GM21367 (cell line): ENCODE results near the gene RIN3.

ENCODE experiments used
- ATAC-seq: cut with Tn5 transposase; IDR thresholded peaks from one replicate; pipeline ENCODE4 v1.9.1; 2021; ENCODE audit not compliant: unreplicated experiment

Gene RIN3

DNA sequence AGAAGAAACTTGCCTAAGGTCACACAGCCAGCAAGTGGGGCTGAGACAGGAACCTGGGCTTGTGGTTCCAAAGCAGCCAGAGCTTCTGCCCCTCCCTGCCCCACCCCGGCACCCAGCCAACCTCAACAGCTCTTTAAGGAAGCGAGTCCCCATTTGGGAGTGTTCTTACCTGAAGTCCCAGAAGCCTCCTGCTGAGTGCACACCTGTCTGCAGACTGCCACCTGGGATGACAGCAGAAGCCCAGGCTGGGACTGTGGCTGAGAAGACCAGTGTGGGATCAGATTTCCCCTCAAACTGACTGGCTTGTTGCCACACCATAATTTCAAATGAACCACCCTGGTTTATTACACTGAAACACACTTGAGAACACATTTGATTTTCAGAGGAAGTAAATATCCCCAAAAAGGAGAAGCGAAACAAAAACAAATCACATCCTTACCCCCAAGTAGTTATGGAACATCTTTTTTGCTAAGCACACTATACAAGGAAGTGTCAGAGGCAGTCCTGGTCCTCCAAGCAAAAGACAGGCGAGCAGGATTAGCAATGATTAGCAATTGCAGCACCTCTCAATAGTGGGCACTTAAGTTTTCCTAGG, 6.3 kb upstream of the RIN3 start:
- ATAC-seq: no peak

DNA sequence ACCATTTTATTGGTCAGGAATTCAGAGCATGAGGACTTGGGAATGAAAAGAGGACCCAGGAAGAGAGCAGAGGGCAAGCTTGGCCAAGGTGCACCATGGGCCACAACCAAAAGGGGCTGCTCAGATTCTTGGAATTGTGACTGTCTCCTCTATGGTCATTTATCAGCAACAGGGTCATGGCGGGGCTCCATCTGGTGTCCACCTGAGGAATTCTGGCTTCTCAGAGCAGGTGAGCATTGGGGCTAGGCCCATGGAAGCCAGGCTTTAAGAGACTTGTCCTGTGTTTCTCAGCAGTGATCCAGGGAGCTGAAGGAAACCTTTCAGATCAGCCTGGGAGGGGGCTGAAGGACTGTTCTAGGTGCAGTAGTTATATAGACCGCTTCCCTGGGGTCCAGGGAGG, 2.6 kb upstream of the RIN3 start:
- ATAC-seq: no peak

DNA sequence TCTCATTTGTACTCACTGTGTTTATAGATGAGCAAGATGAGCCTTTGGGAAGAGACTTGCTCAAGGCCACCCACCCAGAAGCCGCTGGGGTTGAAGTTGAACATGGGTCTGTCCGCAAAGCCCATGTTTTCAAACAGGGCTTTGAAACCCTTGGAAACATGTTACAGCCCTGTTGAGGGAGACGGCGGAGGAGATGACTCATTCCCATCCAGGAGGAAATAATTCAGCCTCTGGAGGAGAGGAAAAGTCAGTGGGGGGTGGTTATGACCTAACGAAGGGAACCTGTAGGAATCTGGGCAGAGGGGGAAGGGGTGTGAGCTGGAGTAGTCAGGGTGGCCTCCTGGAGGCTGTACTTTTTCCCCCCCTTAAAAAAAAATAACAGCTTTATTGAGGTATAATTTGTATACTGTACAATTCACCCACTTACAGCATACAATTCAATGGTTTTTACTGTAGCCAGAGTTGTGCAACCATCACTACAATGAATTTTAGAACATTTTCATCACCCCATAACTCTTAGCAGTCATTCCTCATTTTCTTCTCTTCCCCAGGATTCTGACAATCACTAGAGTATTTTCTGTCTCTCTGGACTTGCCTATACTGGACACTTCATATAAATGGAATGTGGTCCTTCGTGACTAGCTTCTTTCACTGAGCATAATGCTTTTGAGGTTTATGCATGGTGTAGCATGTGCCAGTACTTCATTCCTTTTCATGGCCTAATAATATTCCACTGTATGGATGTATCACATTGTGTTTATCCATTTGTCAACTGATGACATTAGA, 1.9 kb upstream of the RIN3 start:
- no peak for ATAC-seq

DNA sequence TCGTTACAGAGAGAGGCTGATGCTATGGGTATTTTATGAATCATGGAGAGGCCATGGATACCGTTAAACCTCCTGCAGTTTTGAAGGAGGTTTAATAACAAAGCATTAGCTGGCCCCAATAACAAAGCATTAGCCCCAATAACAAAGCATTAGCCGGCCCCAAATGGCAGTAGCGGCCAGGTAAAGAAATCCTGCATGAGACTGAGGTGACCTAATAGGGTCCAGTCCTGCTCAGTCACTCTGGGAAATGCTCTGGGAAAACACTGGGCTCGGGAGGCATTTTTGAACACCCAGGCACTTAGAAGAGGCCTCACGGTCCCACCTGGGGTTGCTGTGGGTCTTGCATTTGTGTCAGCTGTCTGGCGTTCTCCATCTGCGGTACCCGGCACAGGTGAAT, 776 bp upstream of the RIN3 start:
- no peak for ATAC-seq

DNA sequence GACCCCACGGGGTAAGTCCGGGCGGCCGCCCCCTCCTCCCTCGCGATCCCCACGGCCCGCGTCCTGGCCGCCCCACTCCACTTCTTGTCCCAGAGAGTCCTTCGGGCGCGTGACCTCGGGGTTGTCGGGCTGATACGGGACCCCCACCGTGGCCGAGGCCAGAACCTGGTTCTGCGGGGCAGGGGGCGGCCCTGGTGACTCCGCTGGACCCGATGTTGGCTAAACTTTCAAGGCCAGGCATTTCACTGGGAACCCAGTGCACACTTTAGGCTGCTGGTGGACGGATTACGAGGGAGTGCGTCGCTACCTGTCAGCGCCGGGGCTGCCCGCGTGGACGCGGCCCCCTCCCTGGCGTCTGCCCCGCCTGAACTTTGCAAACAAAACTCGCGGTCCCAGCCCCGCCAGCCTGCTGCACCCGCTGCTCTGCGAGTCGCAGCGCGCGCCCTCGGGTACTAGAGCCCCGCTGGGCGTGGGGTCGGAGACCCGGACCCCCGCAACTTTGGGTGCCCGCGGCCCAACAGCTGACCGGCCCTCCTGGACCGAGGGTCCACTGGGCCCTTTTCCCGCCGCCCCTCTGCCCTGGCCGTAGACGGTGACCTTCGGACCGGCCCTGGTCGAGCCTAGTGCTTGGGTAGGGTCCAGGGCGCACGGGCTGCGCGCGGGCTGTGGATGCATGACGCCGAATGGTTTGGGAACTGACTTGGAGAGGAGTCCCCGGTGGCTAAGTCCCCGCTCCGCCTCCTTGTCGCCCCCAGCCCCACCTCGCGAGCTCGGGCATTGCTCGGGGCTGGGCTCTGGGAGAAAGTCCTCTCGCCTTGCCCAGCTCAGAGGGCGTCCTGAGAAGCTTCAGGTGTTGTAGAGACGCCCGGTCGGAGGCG, 624 bp downstream of the RIN3 start:
- ATAC-seq: no peak

DNA sequence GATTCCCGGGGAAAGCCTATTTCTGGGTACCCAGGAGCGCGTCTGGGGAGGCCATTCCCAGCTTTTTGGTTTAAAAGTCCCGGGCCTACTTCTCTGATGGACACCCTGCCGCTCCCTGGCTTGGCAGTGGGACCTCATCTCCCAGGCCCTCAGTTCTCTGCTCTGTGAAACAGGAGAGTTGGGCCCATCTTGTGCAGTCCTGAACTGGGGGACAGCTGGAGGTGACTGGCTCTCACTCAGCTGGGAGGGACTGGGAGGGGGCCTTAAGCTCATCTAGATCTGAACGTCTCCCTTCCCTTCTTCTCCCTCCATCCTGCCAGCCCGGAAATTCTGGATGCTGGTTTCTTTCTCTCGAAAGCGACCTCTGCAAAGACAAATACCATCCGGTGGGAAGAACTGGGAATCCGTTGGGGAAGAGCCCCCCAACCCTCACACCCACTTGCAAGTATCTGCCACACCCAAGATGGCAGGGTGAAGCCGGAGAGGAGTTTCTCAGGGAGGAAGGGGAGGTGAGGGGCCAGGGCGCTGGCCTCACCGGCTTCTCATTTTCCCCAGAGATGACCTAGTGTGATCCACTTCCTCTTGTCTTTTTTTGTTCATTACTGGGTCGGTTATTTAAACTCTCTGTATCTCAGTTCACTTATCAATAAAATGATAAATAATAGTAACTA, 1.4 kb downstream of the RIN3 start:
- no peak for ATAC-seq

DNA sequence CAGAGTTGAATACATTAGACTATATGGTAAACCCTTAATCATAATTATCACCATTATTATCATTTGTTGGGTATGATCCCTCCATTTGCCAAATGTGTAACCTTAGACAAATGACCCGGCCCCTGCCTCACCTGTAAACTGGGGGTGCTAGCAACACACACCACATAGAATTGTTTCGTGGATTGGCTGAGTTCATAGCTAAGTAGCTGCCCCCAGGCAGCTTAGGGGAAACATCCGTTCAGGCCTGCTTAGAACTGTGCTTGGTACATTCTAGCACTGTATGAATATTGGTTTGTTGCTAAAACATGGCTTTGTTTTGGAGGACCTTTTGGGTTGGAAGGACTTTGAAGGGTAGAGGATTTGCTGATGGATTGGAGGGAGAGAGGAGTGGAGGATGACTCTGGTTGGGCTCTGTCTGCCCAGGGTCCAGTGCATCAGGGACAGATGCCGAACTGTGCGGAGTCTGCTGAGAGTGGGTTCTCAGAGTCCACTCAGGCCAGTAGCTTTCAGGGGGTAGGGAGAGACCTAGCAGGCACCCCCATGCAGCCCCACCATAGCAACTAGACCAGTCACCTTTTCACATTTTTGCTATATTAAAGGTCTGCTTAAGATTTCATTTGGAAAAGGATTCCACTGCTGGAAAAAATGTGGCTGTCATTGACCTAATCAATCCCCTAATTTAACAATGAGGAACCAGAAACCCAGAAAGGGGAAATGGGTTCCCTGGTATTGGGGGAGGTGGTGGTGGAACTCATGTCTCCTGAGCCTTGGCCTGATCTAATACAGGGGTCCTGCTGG, 2.2 kb downstream of the RIN3 start:
- no peak for ATAC-seq

DNA sequence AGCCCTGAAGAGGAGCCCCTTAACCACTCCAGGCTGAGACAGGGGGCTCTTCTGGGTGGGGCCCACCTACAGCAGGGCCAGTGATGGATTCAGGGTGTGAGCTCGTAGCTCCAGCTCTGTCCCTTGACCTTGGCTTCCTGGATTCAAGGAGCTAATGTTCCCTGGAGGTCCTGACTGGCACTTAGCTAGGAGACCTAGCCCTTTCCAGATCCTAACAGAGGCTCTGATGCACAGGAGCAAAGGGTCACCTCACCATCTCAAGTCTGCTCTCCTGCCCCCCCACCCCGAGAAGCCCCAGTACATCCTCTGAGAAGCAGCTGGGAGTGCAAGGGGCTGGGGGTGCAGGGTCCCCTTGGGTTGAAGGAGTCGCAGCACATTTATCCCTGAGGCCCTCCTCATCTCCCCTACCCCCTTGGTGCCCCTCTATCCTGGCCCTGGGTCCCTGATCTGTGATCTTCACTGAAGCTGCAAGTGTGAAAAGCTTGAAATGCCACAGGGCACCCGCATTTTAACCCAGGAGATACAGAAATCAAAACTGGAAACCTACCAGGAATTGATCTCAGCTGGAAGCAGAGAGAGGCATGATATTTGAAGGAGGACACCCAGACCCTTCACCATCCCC, 2.9 kb downstream of the RIN3 start:
- no peak for ATAC-seq

DNA sequence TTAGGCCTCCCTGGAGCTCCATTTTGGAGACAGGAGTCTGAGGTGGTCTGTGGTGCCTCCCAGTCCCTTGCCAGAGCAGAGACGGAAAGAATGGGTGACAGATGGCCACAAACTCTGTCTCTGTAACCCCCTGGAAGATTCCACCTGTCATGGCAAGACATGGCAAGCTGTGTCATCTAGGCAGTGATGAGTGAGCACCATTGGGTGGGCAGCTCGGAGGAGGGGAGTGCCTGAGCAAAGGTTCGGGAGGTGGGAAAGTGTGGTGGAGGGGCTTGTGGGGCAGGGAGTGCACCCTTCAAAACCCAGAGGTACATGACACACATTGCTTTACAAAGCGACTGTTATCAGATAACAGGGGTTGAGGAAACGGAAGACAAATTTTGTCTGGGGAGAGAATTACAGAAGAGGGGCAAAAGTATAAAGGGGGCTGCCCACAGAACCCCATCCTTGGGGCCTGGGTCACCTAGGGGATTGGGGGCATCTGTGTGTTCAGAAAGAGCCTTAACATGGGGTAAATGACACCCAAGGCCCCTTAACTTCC, 3.5 kb downstream of the RIN3 start:
- no peak for ATAC-seq

DNA sequence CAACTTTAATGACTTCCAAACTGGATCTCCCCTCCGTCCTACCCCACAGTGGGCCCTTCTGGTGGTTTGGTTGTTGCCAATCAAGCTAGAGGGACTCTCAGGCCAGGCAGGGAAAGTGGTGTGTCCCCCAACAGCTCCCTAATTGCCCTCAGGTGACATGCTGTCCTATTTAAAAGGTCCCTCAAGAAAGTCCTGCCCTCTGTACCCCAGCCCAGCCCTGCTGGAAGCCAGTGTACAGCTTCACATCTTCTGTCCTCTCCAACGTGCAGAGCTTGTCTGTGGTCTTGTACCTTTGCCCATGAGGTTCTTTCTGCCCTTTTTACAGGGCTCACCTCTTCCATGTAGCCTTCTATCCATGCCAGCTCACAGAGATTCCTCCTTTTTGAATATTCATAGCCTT, 4.2 kb downstream of the RIN3 start:
- no peak for ATAC-seq

DNA sequence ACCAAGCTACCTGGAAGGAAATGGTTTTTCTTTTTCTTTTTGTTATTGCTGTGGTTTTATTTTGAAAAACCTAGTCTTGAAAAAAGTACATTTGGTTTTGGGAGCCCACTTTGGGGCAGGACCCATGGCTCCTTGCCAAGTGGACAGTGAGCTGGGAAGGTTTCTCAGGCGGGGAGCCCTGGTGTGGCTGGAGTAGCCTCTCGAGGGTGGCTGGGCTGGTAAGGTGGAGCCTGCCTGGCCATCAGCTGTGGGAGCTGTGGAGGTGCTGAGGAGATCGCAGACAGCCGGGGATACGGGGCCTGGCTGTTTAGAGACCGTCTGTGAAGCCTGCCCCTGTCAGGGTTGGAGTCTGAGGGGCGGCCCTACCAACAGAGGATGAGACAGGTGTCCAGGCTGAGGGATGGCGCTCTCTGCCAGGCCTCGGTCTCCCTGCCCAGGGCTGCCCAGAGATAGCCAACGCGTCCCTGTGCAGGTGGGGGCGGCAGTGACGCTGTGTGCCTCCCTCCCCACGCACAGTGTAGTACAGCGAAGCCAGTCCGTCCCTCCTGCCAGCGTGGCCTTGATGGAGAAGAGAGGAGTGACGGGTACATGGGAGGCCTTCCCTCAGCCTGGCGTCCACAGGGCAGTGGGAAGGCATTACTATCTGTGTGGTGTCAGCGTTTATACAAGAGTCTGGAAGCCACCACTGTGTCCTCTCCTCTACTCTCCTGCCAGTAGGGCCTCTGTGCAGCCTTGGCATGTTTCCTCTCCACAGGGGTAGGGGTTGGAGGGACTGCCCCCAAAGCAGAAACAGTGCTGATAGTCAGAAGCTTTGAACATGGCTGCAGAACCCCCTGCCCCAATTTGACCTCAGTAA, 5.9 kb downstream of the RIN3 start:
- ATAC-seq: no peak

DNA sequence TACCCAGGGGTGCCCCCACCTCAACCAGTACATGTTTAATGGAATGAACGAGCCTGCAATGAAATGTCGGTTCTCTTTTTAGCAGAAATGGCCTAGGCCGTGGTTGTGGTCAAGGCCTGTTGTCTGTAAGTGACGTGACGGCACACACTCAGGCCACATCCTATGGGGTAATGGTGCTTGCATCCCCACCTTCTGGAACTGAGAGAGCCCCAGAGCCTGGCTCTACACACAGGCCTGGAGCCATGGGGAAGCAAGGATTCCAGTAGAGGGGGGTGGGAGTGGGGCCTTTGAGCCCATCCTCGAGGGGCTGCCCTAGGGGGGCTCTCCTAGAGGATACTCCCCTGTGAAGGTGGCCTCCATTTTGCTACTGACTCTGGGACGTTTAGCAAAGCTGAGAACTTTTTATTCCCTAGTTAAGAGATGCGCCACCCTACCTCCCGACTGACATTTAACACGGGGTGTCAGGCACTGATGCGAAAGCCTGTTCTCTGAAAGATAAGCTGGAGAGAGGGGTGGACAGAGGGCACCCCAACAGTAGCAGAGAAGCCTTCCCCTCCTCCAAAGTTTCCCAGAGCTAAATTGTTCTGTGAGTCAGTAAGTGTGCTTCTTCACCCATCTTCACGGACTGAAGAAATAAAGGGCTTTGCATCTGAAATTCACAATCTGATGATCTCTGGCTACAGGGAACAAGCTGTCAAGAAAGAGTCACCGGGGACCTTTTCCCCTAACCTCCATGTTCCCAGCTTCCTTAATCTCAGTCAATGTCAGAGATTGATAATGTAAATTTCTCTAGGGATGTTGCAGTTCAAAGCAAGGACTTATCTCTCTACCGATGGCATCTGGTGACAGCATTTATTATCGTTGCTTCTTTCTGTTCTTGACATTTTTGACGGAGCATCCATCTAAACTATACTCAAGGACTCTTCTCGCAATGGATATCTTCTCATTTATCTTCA, 6.8 kb downstream of the RIN3 start:
- ATAC-seq: no peak

DNA sequence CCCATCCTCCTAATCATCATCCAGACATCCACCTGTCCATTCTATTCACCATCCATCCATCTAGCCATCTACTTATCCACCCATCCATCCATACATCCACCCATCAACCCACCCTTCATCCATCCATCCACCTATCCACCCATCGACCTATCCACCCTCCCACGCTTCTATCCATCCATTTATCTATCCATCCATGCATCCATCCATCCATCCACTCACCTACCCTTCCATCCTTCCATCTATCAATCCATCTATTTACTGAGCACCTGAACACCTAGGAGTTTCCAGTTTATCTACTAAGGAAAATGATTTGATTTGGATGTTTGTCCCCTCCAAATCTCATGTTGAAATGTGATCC, 7.5 kb downstream of the RIN3 start:
- ATAC-seq: no peak

DNA sequence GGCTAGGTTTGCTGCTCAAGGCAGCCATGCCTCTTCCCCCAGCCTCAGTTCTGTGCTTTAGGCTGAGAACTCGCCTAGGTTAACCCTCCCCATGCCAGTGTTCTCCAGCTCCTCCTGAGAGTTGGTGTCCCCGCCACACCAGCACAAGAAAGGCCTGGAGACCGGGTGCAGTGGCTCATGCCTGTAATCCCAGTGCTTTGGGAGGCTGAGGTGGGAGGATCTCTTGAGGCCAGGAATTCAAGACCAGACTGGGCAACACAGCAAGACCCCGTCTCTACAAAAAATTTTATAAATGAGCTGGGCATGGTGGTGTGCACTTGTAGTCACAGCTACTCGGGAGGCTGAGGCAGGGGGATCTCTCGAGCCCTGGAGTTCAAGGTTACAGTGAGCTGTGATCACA, 10.2 kb downstream of the RIN3 start:
- no peak for ATAC-seq

DNA sequence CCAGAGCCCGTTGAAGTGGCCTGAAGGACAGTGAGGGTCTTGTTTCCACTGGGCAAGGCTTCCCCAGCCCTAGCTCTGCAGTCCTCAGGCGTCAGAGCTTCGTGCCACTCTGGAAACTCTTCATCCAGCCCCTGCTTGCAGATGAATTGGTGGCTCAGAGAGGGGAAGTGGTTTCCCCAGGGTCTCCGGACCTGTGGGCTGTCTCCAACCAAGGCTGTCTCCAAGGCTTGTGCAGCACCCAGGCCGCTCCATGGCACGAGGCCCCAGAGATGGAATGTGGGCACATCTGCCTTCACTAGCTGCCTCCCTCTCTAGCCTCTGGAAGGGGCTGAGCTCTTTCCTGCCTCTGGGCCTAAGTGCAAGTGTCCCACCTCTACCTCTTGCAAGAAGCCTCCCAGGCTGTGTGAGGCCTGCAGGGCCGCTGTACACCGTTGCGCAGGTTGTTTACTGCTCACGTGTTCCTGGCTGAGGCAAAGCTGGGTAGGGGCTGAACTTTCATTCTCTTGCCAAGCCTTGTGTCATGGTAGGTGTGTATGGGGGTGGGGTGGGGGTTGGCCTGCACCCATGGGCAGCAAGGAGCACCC, 11.1 kb downstream of the RIN3 start:
- no peak for ATAC-seq

DNA sequence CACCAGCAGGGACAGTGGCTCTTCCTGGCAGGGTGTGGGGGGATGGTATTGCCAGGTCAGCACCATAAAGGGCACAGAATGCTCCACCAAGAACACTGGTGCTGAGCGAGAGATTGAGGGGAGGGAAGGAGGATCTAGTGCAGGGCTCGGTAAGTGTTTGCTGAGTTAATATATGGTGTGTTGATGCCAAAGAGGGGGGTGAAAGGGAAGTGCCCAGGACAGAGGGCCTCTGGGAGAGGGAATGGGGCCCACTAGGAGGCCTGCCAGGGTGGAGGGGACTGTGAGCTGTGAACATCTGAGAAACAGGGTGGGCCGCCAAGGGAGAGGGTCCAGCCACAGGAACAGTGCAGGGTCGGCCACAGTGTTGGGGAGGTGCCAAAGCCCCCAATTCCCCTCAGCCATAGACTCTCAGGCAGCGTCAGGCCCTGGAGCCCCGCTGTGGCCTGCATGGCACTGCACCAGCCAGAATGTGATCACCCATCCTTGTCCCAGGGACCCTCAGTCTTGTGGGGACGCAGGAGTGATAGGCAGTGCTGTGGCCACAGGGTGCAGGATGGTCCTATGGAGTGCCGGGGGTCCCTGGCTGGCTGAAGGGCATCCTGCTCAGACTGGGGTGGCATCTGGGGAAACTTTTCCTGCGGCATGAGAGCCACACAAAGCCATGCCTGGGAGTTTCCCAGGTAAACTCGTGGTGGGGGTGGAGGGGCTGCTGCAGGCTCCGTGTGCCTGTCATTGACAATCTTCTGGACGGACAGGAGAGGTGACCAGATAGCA, 11.9 kb downstream of the RIN3 start:
- ATAC-seq: no peak

DNA sequence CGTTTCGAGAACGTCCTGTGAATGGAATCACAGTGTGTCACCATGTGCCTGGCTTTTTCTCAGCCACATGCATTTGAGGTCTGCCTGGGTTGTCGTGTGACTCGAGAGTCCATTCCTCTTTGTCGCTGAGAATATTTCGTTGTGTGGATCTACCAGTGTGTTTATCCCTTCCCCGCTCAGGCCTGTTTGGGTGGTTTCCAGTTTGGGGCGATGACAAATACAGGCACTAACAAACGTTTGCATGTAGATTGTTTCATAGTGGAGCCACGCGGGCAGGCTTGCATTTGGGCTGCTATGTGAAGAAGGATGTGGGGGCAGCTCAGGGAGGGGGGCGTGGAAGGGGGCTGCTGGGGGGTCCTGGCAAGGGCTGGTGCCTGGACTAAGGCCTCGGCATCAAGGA, 14.1 kb downstream of the RIN3 start:
- ATAC-seq: no peak
